Aorta (tissue), 5 donors: Measurements from ENCODE around the gene PLXDC2. TPM values are rescaled to one million over a fixed set of nuclear protein-coding genes. Genes with fewer than 3 reads are reported as not detected.
"Not testable (repeated sequence)": the region's sequence is repeated elsewhere in the genome, so short reads cannot be mapped to it uniquely, and the experiment has no call there.

Experiments used
- ATAC-seq: fragments of 200-7000 bp; cut with Tn5 transposase; one replicate; pipeline ENCODE4 v1.9.1; 2022; ENCODE audit warnings: moderate library complexity; ENCODE audit not compliant: low FRiP score
- DNase-seq, 2 donors: peaks; one replicate each; pipeline ENCODE4 v3.0.0-alpha.2; 2020
- H3K27ac ChIP-seq, 2 donors: one replicate each; pipeline ENCODE4 v1.5.1; 2013; ENCODE audit warnings: low read length in 2 of 2, mild to moderate bottlenecking in 2 of 2, moderate library complexity in 2 of 2, control low read depth in 1 of 2, inconsistent platforms in 1 of 2, low read depth in 1 of 2
- H3K27me3 ChIP-seq, 2 donors: one replicate each; pipeline ENCODE4 v1.6.1; 2013; ENCODE audit warnings: control low read depth in 1 of 2, low read length in 1 of 2, mild to moderate bottlenecking in 1 of 2, moderate library complexity in 1 of 2; ENCODE audit not compliant: insufficient read depth in 2 of 2, control insufficient read depth in 1 of 2
- H3K36me3 ChIP-seq, 2 donors: one replicate each; pipeline ENCODE4 v1.6.1; 2013; ENCODE audit warnings: control low read depth in 1 of 2, low read length in 1 of 2, mild to moderate bottlenecking in 1 of 2; ENCODE audit not compliant: insufficient read depth in 2 of 2, control insufficient read depth in 1 of 2
- H3K4me1 ChIP-seq, 2 donors: one replicate each; pipeline ENCODE4 v1.6.1; 2013; ENCODE audit warnings: low read length in 2 of 2, control low read depth in 1 of 2, mild to moderate bottlenecking in 1 of 2, moderate library complexity in 1 of 2; ENCODE audit not compliant: insufficient read depth in 2 of 2, control insufficient read depth in 1 of 2
- H3K4me3 ChIP-seq, 2 donors: one replicate each; pipeline ENCODE4 v1.5.1; 2013; ENCODE audit warnings: low read length in 2 of 2, control low read depth in 1 of 2, mild to moderate bottlenecking in 1 of 2
- H3K9me3 ChIP-seq: one replicate; pipeline ENCODE4 v1.6.1; 2013; ENCODE audit warnings: mild to moderate bottlenecking, low read length; ENCODE audit not compliant: control insufficient read depth
- WGBS, 2 donors: extraction: QIAGEN DNeasy Blood & Tissue Kit; methylation state at CpG; one replicate each; pipeline ENCODE4 v1.1.7; 2013; 5-methylcytosine and 5-hydroxymethylcytosine counted together
- intact Hi-C, 2 donors: fragments of 100-400 bp; cut with DNase I; formaldehyde crosslinking; loops; one replicate each; pipeline versions ENCODE4 v1.14.2 to v1.15.0; 2022
- long read RNA-seq, 2 donors: library from polyadenylated mRNA; unstranded; transcript quantifications; one replicate each; pipeline ENCODE4 v2.0.0, GENCODE V29; 2020 to 2021
- polyA plus RNA-seq, 2 donors: library from polyadenylated mRNA; stranded (reverse); fragments of 200-250 nt; gene quantifications; one replicate each; pipeline ENCODE4 v1.2.3, GENCODE V29; 2013
- total RNA-seq, 2 donors: library from RNA; stranded (reverse); fragmentation: NEBNext Ultra II Directional; extraction: Animal tissue kit (Norgen Biotek cat#: 25700); gene quantifications; one replicate each; pipeline ENCODE4 v1.2.1, GENCODE V29; 2021
- donor health status: healthy with polysubstance abuse.
- donor health status: Bipolar disorder and iron deficiency.
- donor health status: DM: no; HTN: no; CAD: no.
- donor health status: DM: no; HTN: no; CAD: no.
- donor health status: DM: yes; HTN: yes; CAD: no.

PLXDC2 gene
- total RNA-seq (100 to 1,000 TPM in 1 of 2 donors, 10 to 100 TPM in 1; 87.1 to 155 TPM), polyA plus RNA-seq (10 to 100 TPM; 14.7 to 27.7 TPM)
- long read RNA-seq, donor 1, full-length matches to known transcripts: 66 of 156 reads
- long read RNA-seq, donor 1, partial matches to known transcripts: 15 of 156 reads
- long read RNA-seq, donor 1, other reads (novel, unspliced or antisense): 75 of 156 reads
- long read RNA-seq, donor 2, full-length matches to known transcripts: 12 of 117 reads
- long read RNA-seq, donor 2, partial matches to known transcripts: 14 of 117 reads
- long read RNA-seq, donor 2, other reads (novel, unspliced or antisense): 91 of 117 reads

GRCh38 chr10:19816411-19817230 is at the start of gene PLXDC2:
Gene PLXDC2 (plus strand): TSS chr10:19816432.
- Histone ChIP-seq H3K27ac (peak within 1 kb of the TSS; percentile 54 to 89), H3K9me3 (no peaks in the 10 kb centered on the region), H3K36me3 (no peaks in the 10 kb centered on the region), H3K27me3 (no peaks in the 10 kb centered on the region), H3K4me1 (no peaks in the 10 kb centered on the region), H3K4me3 (peak within 1 kb of the TSS; percentile 79 to 83)
- WGBS, 2 donors: 1% methylated on average over 65 of the region's 65 CpGs
- DNase-seq (peak; percentile 81 to 84), ATAC-seq (peak; percentile 56)
- intact Hi-C loops: loop anchor here (1.0 to 10.0 kb wide), 9 partner anchors 106 to 1038 kb away; no protein-coding TSS in a partner anchor

GRCh38 chr10:19767876-19768275 is 48.4 kb upstream of the PLXDC2 start:
- Histone ChIP-seq H3K27me3 (no peaks in the 10 kb centered on the region), H3K4me1 (no peaks in the 10 kb centered on the region), H3K4me3 (no peak overlapping the region), H3K36me3 (no peaks in the 10 kb centered on the region), H3K9me3 (no peaks in the 10 kb centered on the region), H3K27ac (no peak overlapping the region)
- intact Hi-C loops: no loop called here
- DNase-seq (no peak), ATAC-seq (no peak)
- WGBS, 2 donors: 47 to 56% methylated on average over 7 of the region's 7 CpGs

GRCh38 chr10:19769826-19770225 is 46.4 kb upstream of the PLXDC2 start:
- H3K27ac ChIP-seq, H3K27me3 ChIP-seq, H3K4me3 ChIP-seq, DNase-seq, intact Hi-C loops, H3K36me3 ChIP-seq, ATAC-seq, H3K4me1 ChIP-seq, H3K9me3 ChIP-seq: not testable (repeated sequence)
- 42 to 44% methylated on average over 3 of the region's 3 CpGs for whole genome bisulfite sequencing, 2 donors

GRCh38 chr10:19772972-19773371 is 43.3 kb upstream of the PLXDC2 start:
- H3K4me1 ChIP-seq: no peaks in the 10 kb centered on the region
- H3K9me3 ChIP-seq: peaks cover 1% of the 10 kb centered on the region
- H3K27ac ChIP-seq: no peak overlapping the region
- intact Hi-C loops: no loop called here
- H3K36me3 ChIP-seq: no peaks in the 10 kb centered on the region
- no peaks in the 10 kb centered on the region for H3K27me3 ChIP-seq
- no peak overlapping the region for H3K4me3 ChIP-seq
- no peak for DNase-seq
- WGBS, 2 donors: 90 to 93% methylated on average over 2 of the region's 2 CpGs
- ATAC-seq: no peak

- DNase-seq (no peak), ATAC-seq (no peak)
- Histone ChIP-seq H3K27ac (no peak overlapping the region), H3K4me1 (no peaks in the 10 kb centered on the region), H3K27me3 (no peaks in the 10 kb centered on the region), H3K4me3 (no peak overlapping the region), H3K36me3 (no peaks in the 10 kb centered on the region), H3K9me3 (peaks cover 1% of the 10 kb centered on the region)
- intact Hi-C loops: no loop called here
- WGBS, 2 donors: 85 to 89% methylated on average over 2 of the region's 2 CpGs
These were observed 40.9 kb upstream of the PLXDC2 start for GRCh38 chr10:19775296-19775695.

GRCh38 chr10:19777806-19778205 is 38.4 kb upstream of the PLXDC2 start:
- no peak for ATAC-seq
- 24 to 42% methylated on average over 2 of the region's 2 CpGs for WGBS, 2 donors
- intact Hi-C loops: no loop called here

GRCh38 chr10:19778996-19779395 is 37.2 kb upstream of the PLXDC2 start:
- ATAC-seq: no peak
- Histone ChIP-seq H3K27ac (no peak overlapping the region), H3K9me3 (no peaks in the 10 kb centered on the region)

More at GRCh38 chr10:19777806-19778205, 38.4 kb upstream of the PLXDC2 start:
- Histone ChIP-seq H3K36me3 (no peaks in the 10 kb centered on the region), H3K4me1 (no peaks in the 10 kb centered on the region), H3K27me3 (no peaks in the 10 kb centered on the region), H3K4me3 (no peak overlapping the region), H3K27ac (no peak overlapping the region), H3K9me3 (peaks cover 1% of the 10 kb centered on the region)
- DNase-seq: no peak

GRCh38 chr10:19782430-19783089 is 33.7 kb upstream of the PLXDC2 start:
- DNase-seq: no peak
- no peaks in the 10 kb centered on the region for H3K36me3 ChIP-seq
- no peaks in the 10 kb centered on the region for H3K27me3 ChIP-seq
- no peak overlapping the region for H3K4me3 ChIP-seq
- no peaks in the 10 kb centered on the region for H3K9me3 ChIP-seq
- no peaks in the 10 kb centered on the region for H3K4me1 ChIP-seq
- intact Hi-C loops: loop anchor here (10.0 kb wide), 1 partner anchor 368 kb away; no protein-coding TSS in a partner anchor
- 84 to 85% methylated on average over 6 of the region's 6 CpGs for WGBS, 2 donors
- no peak for ATAC-seq
- no peak overlapping the region for H3K27ac ChIP-seq

More at GRCh38 chr10:19778996-19779395, 37.2 kb upstream of the PLXDC2 start:
- Histone ChIP-seq H3K36me3 (no peaks in the 10 kb centered on the region), H3K4me3 (no peak overlapping the region), H3K27me3 (no peaks in the 10 kb centered on the region), H3K4me1 (no peaks in the 10 kb centered on the region)
- no peak for DNase-seq
- intact Hi-C loops: no loop called here
- WGBS, 2 donors: 83 to 89% methylated on average over 2 of the region's 2 CpGs
